Measurements from ENCODE around the gene MEGF11. TPM values are rescaled to one million over a fixed set of nuclear protein-coding genes. Genes with fewer than 3 reads are reported as not detected.
"Not testable (repeated sequence)": the region's sequence is repeated elsewhere in the genome, so short reads cannot be mapped to it uniquely, and the experiment has no call there.

Gene MEGF11
- total RNA-seq, 2 donors from 2014 or later = not detected

DNA sequence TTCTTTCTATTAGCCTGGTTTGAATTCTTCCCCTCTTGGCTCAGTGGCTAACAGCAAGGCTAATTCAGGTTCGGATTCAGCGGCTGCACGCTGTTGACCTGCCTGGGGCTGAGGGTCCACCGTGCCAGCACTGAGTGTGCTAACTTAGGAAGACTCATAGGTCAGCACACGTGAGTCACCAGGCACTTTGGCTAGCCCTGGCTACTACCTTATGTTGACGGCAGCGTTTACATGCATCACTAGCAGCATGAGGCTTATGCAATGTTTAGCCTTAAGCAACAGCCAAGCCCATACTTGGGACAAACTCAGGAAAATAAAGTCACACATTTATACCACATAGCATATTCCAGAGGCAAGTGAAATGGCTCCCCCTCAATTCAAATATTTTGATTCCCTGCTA, 246.6 kb downstream of the MEGF11 start:
- no peak overlapping the region for H3K27ac ChIP-seq
- TF ChIP-seq, protein P1, sequence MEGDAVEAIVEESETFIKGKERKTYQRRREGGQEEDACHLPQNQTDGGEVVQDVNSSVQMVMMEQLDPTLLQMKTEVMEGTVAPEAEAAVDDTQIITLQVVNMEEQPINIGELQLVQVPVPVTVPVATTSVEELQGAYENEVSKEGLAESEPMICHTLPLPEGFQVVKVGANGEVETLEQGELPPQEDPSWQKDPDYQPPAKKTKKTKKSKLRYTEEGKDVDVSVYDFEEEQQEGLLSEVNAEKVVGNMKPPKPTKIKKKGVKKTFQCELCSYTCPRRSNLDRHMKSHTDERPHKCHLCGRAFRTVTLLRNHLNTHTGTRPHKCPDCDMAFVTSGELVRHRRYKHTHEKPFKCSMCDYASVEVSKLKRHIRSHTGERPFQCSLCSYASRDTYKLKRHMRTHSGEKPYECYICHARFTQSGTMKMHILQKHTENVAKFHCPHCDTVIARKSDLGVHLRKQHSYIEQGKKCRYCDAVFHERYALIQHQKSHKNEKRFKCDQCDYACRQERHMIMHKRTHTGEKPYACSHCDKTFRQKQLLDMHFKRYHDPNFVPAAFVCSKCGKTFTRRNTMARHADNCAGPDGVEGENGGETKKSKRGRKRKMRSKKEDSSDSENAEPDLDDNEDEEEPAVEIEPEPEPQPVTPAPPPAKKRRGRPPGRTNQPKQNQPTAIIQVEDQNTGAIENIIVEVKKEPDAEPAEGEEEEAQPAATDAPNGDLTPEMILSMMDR (IDR thresholded peaks at IDR 0.05) = no peak
- TF ChIP-seq POLR2AphosphoS5 (IDR thresholded peaks at IDR 0.05) (no peak), POLR2A (IDR thresholded peaks at IDR 0.05) (no peak)
- DNase-seq (ENCODE audit: low spot score) = no peak
- no peaks in the 10 kb centered on the region for H3K9me3 ChIP-seq
- 82% methylated on average over 7 of the region's 7 CpGs for WGBS
- H3K36me3 ChIP-seq = no peaks in the 10 kb centered on the region
- no peaks in the 10 kb centered on the region for H3K27me3 ChIP-seq (replicated peaks; ENCODE audit: insufficient read depth)
- intact Hi-C loops (cut with DNase I) = no loop called here
- H3K4me3 ChIP-seq = no peak overlapping the region
- no peaks in the 10 kb centered on the region for H3K4me1 ChIP-seq (replicated peaks)

DNA sequence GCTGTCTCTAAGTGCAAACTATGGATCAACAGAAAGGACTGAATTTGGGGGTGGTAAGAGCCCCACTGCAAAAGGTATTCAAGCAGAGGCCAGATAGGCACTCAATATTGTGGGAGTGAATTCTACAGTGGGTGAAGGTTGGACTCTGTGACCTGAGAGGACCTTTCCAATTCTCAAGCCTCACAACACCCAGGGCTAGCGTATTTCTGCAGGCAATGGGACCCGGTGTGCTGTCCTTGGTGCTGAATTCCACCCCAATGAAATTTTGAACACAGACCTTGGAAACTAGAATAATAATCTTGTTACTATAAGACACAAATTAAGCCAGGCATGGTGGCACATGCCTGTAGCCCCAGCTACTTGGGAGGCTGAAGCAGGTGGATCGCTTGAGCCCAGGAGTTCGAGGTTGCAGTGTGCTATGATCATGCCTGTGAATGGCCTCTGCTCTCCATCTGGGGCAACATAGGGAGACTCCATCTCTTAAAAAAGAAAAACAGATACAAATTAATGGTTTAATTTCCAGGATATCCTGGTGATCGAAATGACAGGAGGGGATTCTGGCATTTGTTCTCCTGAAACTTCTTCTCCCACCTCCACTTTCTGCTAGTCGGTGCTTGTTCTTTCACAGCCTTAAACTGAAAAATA, 248.8 kb downstream of the MEGF11 start:
- no peaks in the 10 kb centered on the region for H3K4me1 ChIP-seq (replicated peaks)
- H3K4me3 ChIP-seq = no peak overlapping the region
- intact Hi-C loops (cut with DNase I) = no loop called here
- H3K36me3 ChIP-seq = no peaks in the 10 kb centered on the region
- WGBS = 47% methylated on average over 6 of the region's 6 CpGs
- no peak for DNase-seq (ENCODE audit: low spot score)
- TF ChIP-seq POLR2A (IDR thresholded peaks at IDR 0.05) (no peak), POLR2AphosphoS5 (IDR thresholded peaks at IDR 0.05) (no peak)
- TF ChIP-seq, protein P1 (IDR thresholded peaks at IDR 0.05) = no peak
- H3K27me3 ChIP-seq (replicated peaks; ENCODE audit: insufficient read depth) = no peaks in the 10 kb centered on the region
- H3K9me3 ChIP-seq = no peaks in the 10 kb centered on the region
- H3K27ac ChIP-seq = no peak overlapping the region

DNA sequence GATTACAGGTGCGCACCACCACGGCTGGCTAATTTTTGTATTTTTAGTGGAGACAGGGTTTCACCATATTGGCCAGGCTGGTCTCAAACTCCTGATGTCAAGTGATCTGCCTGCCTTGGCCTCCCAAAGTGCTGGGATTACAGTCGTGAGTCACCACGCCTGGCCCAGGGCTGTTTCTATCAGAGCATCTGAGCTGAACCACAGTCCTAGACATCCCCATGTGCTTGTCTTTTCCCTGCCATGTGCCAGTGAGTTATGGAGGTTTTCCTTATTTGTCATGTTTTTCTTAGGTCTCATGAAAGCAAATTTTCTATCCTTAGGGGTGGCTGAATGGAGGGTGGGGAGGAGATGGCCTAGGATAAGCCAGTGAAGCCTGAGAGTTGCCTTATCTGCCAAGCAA, 250.4 kb downstream of the MEGF11 start:
- H3K36me3 ChIP-seq; DNase-seq (ENCODE audit: low spot score); H3K4me1 ChIP-seq (replicated peaks); intact Hi-C loops (cut with DNase I); H3K27me3 ChIP-seq (replicated peaks; ENCODE audit: insufficient read depth); H3K27ac ChIP-seq; H3K4me3 ChIP-seq; H3K9me3 ChIP-seq: not testable (repeated sequence)
- WGBS = 94% methylated on average over 4 of the region's 4 CpGs

GRCh38 chr15:66001717-66002426, 251.7 kb downstream of the MEGF11 start:
- Histone ChIP-seq H3K36me3 (no peaks in the 10 kb centered on the region), H3K27me3 (replicated peaks; ENCODE audit: insufficient read depth) (no peaks in the 10 kb centered on the region), H3K4me1 (replicated peaks) (no peaks in the 10 kb centered on the region), H3K4me3 (no peak overlapping the region), H3K27ac (no peak overlapping the region), H3K9me3 (no peaks in the 10 kb centered on the region)
- 22% methylated on average over 8 of the region's 8 CpGs for WGBS
- intact Hi-C loops (cut with DNase I) = no loop called here
- TF ChIP-seq POLR2AphosphoS5 (IDR thresholded peaks at IDR 0.05) (no peak), POLR2A (IDR thresholded peaks at IDR 0.05) (no peak)
- TF ChIP-seq, protein P1 (IDR thresholded peaks at IDR 0.05) = no peak
- no peak for DNase-seq (ENCODE audit: low spot score)

GRCh38 chr15:66001042-66001441, 252.5 kb downstream of the MEGF11 start:
- Histone ChIP-seq H3K27ac (no peak overlapping the region), H3K4me1 (replicated peaks) (no peaks in the 10 kb centered on the region), H3K4me3 (no peak overlapping the region), H3K36me3 (no peaks in the 10 kb centered on the region), H3K27me3 (replicated peaks; ENCODE audit: insufficient read depth) (no peaks in the 10 kb centered on the region), H3K9me3 (no peaks in the 10 kb centered on the region)
- no peak for DNase-seq (ENCODE audit: low spot score)
- WGBS = 50% methylated on average over 5 of the region's 5 CpGs
- intact Hi-C loops (cut with DNase I) = no loop called here
- TF ChIP-seq POLR2A (IDR thresholded peaks at IDR 0.05) (no peak), POLR2AphosphoS5 (IDR thresholded peaks at IDR 0.05) (no peak)
- TF ChIP-seq, protein P1 (IDR thresholded peaks at IDR 0.05) = no peak
